Stimulated activated CD4-positive, alpha-beta T cell treated with anti-CD3 and anti-CD28 coated beads, Interleukin-2, amount 100 ng/mL, for 48 hours (primary cell): ENCODE measurements around the gene UNC93A.
"Not testable (repeated sequence)": the region's sequence is repeated elsewhere in the genome, so short reads cannot be mapped to it uniquely, and the experiment has no call there.

Source experiments
- DNase-seq, 2 donors: peaks; one replicate each; pipeline ENCODE4 v3.0.0-alpha.2; 2020

The UNC93A gene

DNA sequence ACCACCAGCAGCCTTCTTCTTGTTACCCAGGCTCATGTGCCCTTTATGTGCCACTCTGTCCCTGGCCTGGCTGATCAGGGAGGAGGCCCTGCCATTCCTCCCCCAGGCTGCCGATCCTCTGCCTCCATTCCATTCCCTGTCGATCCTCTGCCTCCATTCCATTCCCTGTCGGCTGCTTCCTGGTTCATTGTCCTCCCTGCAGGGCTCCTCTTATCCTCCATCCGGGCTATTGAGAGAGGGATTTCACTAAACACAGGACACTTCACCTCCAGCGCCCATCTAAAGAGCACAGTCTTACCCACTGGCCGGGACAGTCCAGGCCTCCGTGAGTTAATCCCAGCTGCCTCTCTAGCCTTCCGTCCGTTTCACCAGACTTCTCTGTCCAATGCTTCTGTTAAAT, 26.1 kb downstream of the UNC93A start:
- DNase-seq, result no peak

DNA sequence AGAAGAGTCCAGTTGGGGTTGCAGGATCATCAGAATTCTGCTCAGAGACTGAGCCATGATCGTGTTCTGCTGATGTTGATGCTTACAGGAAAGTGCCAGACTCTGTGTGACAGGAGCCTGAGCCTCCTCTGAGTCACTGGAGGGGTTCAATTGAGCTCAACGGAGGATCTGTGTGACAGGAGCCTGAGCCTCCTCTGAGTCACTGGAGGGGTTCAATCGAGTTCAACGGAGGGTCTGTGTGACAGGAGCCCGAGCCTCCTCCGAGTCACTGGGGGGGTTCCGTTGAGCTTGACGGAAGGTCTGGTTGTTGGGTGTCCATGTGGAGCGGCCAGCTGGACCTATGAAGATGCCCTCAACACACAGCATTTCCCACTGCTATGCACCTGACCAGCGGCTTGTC, 27.2 kb downstream of the UNC93A start:
- not testable (repeated sequence) for DNase-seq

DNA sequence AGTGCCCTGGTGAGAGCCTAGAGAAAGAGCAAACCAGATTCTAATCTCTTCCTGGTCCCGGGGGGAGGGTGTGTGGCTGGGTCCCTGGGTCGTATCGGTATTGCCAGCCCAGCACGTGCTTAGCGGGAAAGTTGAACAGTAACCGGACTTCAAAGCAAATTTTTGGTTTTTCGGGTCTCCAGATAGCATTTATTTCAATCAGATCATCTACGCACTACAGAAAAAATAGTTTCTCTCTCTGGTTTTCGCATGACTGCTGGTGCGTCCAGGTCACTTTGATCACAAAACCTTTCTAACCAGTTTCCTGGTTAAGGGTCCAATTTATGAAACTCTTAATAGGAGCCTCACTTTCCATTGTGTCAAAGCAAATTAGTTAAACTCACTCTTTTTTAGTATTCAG, 27.7 kb downstream of the UNC93A start:
- not testable (repeated sequence) for DNase-seq

DNA sequence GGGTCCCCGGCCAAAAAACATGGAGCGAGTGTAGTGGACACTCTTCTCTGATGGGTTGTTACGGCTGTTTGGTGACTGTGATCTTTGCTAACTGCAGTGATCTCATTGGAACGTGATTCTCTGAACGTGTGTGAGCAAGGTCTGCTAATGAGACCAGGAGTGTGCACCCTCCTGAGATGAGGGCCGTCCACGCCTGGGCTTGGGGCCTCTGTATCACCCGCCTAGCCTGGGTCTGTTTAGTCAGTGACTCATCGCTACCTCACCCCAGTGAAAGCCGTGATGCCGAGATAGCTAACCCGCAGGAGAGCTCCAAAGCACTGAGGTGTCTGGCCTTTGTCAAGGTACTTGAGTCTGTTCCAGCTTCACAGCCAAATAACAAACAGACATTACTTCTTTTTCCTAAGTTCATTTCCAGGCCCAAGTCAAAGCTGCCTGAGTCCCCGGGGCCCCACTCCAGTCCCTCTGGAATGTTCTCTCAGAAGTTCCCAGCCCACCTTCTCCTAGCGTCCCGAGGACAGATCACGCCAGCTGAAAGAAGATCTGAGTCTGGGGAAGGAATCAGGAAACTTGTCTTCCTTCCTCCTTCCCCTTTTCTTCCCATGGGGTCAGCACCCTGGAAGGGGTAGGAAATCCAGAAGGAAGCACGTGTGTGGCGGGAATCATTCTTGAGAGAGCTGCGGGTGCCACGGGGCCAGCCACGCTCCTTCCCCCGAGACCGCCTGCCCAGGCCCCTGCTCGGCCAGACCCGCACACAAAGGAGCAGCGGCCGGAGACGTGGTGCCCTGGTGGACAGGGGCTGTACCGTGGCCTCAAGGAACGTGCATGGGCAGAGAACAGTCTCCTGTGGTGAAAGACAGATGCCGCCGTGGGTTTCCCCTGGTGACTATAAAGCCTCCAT, 29.0 kb downstream of the UNC93A start:
- DNase-seq, result not testable (repeated sequence)

DNA sequence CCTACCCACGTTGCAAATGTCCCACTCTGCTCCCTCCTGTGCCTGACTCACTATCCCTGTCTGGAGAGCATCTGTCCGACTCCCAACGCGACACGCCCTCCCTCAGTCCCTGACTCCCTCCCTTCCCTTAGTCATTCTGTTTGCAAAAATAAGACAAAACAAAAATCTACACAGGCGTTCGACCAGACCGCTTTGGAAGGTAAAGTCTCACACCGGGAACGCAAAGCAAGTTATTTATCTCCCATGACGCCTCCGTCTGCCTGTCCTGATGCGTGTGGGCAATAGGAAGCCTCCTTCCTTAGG, 29.6 kb downstream of the UNC93A start:
- not testable (repeated sequence) for DNase-seq

DNA sequence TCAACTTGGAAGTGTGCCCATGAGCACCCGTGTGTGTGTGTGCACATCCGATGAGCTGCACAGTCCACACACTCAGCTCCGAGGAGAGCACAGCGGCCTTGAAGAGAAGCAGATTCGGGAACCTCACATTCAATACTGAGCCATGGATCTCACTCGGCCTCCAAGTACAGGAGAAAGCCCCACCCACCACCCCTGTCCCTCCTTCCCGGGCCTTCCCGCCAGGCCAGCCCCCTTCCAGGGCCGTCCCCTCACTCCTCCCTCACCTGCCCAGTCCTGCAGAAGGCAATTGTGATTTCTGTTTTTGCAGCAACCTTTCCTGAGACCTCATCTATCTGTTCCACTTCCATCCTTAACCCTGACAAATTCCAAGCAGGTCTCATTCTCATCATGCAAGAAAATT, 30.1 kb downstream of the UNC93A start:
- not testable (repeated sequence) for DNase-seq

DNA sequence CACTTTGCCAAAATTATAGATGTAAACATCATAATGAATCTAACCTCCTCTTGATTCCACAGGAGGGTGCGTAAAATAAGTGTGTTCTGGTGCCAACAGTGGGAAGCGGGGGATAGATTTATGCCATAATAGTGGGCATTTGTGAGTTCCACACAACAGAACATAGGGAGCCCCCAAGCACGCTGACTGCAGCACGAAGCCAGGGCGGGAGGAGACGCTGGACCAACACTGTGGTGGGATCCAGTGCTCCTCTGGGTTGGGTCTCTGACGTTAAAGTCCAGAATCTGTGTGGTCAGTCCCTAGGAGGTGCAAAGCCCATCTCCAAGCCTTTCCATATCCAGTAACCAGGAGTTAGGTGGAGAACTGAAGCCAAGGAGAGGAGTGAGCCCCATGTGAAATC, 32.0 kb downstream of the UNC93A start:
- no peak for DNase-seq

DNA sequence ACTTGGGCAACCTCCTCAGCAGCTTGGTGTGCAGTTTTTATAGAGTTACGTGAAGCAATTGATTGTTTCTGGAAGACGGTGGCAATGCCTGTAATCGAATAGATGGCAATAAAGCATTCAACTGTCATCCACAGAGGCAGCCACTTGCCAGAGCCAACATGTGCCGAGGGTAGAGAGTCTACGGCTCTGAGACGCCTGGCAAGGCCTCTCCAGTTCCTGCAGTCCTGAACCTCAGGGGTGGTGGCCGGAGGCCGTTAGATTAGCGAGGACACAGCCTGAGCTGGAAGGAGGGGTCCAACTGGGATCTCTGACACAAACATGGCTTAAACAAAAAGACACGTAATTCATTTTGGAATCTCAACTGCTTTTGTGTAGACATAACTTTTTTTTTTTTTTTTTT, 33.0 kb downstream of the UNC93A start:
- DNase-seq, result no peak

DNA sequence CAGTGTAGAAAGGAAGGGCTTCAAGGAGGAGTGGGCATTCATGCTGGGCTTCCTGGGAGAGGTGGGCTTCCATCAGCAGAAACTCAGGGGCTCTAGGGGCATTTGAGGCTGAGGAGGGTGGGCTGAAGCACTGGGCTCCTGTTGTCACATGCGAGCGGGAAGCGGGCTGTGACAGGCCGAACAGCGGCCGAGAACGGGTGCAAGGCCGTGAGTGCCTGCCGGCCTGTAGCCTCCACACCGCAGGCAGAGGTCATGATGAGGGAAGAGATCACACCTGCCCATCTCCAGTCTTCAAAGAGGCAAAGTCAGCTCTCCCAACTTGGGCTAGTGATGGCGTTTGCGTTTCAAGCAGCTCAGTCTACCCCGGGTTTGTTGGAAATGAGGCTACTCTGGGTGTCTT, 34.7 kb downstream of the UNC93A start:
- DNase-seq, result no peak

DNA sequence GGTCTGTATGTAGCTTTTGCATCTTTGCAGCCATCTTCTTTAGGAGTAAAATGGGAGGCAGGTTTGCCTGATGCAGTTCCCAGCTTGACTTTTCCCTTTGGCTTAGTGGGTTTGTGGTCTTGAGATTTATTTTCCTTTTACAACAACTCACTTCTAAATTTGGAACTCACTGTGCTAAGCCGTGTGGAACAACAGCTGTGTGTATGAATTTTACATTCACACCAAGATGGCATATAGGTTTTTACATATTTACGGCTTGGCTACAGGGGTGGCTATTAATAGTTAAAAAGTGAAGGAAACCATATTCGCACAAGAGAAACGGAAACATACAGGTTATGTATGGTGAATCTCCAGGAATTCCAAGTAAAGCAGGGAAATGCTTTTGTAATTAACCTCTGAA, 36.3 kb downstream of the UNC93A start:
- DNase-seq, result no peak

DNA sequence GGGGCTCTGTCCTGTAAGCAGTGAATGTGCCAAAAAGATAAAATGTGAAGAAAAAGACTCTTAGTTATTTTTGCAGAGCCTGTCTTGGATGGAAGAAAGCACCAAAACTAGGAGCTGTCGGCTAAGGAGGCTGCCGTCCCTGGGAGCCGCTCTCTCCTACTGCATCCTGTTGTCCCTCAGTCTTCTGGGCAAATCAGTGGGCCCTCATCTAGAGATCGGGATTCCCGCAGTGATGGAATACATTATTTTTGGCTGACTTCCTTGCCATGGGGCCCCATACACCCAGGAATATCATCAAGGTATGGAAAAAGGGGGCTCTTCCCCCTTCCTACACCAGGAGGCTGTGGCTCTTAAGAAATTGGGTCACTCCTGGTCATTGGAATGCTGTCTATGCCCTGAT, 37.0 kb downstream of the UNC93A start:
- DNase-seq, result no peak

DNA sequence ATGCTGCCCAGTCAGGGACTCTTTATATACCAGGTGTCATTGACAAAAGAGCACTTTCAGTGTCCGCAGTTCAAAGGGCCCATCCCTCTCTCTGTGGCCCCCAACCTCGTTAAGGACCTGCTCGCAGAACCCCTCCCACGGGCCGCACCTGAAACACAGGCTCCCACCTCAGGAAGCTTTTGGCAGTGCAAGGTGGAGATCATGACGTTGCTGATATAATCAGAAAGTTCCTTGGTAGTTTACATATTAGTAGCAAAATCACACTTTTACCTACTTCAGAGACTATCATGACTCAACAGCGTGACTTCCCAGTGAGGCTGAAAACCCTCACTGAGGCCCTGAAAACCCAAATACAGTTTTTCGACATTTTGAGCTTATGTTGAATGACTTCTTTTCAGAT, 37.9 kb downstream of the UNC93A start:
- no peak for DNase-seq

DNA sequence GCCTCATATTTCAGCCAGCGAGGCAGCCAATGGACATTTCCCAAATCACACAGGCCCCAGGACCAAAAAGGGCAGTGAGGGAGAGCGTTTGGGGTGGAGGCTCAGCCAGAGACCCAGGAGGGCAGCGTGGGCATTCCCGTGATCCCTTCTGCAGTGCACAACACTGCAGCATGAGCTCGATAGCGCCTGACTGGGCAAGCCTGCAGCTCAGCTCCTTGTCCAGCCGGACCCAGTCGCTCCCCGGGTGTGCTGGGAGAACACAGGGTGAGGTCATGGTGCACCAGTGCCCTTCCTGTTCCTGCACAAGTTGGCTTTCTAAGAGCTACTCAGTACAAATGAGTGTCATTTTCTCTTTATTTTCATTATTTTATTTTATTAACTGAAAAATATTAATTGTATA, 39.6 kb downstream of the UNC93A start:
- DNase-seq, result no peak

DNA sequence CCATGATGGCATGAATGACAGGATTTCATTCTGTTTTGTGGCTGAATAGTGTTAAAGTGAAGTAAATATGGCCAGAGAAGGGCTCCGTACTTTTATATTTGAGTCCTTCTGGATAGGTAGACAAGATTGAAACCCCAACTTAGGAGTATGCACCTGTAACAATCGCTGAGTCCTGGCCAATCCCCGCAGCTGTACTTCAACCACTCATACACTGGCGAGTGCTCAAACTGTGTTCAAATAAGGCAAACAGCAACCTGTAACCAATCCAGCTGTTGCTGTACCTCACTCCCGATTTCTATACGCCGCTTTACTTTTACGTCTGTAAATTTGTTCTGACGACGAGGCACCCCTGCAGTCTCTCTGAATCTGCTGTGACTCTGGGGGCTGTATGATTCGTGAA, 40.5 kb downstream of the UNC93A start:
- DNase-seq, result no peak

DNA sequence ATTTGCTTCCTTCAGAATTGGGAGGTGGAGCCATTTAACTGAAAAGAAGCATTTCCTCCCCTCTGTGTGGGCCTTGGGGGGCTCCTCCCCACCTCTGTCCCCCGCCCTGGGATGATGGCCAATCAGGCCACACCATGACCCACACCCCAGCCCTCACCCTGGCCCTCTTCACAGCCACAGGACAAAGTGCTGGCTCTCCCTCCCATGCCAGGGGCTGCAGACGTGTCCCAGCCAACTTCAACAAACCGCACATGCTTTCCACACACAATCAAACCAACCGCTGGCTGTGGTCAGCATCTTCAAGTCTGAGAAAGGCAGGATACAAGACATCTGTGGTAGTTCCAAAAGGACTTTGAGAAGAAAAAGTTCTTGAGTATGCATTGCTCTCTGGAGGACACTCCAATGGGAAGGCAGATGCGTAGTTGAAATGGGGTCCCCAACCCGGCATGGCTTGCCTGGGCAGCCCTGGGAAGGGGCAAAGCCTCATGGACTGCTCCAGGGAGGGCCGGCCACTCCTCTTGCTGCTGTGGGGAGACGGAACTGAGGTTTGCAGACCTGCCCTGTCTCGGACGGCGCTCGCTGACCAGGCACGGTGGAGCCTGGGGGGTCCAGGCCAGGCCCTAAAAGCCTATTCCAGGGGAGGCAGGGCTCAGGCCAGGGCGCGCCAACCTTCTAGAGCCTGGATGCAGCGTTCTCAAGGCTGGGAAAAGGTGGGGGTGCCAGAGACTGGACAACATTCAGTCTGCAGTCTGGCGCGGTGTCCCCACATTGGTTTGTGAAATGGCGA, 45.9 kb downstream of the UNC93A start:
- no peak for DNase-seq

DNA sequence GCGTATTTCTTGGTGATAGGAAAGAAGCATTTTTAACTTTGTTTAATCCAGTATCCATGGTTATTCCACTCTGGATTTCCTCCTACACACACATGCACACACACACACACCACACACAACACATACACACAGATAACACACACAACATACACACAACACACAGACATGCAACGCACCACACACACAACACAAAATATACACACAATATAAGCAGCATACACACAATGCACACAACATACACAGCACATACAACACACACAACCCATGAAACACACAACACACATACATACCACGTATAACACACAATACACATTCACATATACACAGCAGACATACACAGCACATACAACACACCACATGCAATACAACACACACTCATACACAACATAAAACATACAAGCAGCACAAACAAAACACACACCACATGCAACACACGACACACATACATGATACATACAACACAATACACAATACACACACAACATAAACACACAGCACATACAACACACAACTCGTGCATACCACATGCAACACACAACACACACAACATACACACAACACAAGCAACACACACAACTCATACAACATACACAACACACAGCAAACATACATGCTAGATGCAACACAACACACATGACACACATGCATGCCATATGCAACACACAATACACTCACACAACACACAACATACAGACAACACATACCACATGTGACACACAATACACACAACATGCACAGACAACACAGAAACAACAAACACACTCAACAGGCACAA, 46.7 kb downstream of the UNC93A start:
- no peak for DNase-seq

DNA sequence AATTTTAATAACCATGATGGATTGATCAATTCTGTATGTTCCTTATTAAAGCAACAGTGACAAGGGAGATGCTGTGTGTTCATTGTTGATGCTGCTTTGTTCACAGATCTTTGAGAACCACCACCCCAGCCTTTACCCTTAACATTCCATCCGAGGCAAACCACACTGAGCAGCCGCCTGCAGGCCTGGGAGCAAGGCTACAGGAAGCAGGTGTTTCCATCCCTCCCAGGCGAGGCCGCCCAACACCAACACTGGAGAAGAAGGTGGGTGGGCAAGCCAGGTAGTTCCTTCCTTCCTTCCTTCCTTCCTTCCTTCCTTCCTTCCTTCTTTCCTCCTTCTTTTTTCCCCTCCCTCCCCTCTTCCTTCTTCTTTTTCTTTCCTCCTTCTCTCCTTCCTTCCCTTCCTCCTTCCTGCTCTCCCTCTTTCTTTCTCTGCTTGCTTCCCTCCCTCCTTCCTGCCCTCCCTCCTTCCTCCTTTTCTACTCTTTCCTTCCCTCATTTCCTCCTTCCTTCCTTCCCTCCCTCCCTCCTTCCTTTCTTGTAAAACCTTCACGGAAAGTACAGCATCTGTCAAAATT, 47.5 kb downstream of the UNC93A start:
- DNase-seq, result no peak

DNA sequence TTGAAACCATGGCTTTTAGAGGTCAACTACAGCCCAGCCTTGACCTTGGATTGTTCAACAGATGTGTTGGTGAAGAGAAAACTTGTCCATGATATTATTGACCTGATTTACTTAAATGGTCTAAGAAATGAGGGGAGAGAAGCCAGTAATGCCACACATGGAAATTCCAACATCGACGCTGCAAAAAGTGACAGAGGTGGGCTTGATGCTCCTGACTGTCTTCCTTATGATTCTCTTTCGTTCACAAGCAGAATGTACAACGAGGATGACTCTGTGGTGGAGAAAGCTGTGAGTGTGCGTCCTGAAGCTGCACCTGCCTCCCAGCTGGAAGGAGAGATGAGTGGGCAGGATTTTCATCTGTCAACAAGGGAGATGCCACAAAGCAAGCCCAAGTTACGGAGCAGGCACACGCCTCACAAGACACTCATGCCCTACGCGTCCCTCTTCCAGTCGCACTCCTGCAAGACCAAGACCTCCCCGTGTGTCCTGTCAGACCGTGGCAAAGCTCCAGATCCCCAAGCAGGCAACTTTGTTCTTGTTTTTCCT, 50.0 kb downstream of the UNC93A start:
- no peak for DNase-seq

DNA sequence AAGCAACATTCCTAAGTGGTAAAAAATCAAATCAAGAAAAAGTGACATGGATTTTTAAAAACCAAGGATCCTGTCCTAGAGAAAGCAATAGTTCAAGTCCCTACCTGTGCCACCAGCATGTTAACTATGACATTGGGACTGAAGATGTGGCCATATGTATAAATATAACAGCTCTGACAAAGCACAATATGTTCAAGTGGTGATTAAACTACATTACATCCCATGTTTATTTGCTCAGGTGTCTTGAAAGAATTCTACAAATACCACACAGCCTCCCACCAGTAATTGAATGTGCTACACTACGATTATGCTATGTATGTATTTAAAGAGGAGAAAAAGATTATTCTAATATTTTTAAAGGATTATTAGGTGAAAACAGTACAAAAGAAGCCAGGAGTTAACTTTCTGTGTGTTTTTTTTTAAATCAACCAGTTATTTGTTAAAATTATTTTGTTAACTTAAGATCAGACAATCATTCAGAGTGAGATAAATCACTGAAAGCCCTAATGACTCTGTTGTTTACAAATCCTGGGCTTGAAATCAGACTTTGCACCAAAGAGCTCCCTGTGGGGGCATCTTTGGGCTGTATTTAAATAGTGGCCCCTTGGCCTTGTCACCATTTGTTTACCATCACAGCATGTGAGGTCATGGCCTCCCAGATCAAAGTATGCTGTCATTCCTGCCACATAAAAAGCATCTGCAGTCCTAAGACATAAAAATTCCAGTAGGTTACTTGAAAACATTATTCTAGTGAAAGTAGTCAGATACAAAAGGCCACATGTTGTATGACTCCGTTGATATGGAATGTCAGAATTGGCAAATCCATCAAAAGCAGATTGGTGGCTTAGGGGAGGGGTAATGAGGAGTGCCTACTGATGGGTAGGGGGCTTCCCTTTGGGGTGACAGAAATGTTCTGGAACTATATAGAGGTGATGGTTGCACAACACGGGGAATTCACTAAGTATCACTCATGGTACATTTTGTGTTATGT, 50.8 kb downstream of the UNC93A start:
- DNase-seq, result no peak

DNA sequence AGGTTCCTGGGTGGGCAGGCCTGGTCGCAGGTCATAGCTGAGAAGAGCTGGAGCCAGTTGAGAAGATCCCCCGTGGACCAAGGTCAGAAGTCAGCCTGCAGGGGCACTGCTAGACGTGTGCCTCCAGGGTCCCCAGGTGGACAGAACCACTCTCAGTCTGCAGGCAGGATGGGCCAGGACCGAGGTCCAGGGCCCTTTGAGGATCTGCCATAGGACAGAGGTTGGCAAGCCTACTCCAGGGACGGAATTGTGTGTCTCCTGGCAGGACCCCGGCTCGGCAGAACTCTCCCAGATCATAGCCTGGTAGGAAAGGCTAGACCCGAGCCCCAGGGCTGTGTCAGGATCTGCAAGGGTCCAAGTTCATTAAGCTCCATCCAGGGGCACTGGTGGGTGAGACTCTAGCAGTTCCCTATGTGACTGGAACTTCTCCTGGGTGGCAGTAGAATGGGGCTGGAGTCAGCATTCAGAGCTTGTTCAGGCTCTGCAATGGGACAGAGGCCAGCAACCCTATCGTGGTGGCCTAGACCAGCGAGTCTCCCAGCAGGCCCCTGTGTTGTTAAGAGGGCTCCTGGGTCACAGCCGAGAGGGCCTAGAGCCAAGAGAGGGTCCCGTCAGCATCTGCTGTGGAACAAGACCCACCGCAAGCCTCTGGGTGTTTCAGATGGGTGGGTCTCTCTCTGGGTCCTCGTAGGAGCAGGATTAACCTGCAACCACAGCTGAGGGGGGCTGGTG, 51.9 kb downstream of the UNC93A start:
- DNase-seq, result no peak

DNA sequence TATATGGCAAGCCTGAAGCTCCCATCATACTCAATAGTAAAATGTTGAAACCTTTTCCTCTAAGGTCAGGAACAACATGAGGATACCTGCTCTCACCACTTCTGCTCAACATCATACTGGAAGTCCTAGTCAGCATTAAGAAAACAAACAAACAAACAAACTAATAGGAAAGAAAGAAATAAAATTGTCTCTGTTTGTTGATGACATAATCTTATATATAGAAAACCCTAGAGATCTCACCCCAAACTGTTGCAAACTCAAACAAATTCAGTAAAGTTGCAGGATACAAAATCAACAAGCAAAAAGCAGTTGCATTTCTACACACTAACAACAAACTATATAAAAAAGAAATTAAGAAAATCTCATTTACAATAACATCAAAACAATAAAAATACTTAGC, 54.2 kb downstream of the UNC93A start:
- no peak for DNase-seq
